ENCODE measurements around the gene WFDC6. TPM values are rescaled to one million over a fixed set of nuclear protein-coding genes. Genes with fewer than 3 reads are reported as not detected.

The WFDC6 gene
- polyA plus RNA-seq, 1 experiment = not detected

DNA sequence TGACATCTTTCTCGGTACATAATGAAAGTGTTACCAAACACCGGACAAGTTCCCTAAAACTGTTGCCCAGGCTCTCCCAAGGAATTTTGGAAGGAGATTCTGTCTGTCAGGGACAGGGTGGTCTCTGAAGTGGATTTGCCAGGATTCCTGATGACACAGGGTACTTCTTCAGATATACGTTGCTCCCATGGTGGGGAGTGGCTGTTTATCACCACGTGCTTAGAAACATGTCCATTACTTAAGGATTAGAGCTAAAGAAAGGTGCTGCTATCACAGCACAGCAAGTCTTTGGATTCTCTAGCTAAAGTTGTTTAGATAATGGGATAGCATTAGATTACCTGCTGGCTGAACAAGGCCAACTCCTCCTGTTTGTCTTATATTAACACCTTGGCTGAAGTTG, 30.2 kb downstream of the WFDC6 start:
- TF ChIP-seq, protein P1, sequence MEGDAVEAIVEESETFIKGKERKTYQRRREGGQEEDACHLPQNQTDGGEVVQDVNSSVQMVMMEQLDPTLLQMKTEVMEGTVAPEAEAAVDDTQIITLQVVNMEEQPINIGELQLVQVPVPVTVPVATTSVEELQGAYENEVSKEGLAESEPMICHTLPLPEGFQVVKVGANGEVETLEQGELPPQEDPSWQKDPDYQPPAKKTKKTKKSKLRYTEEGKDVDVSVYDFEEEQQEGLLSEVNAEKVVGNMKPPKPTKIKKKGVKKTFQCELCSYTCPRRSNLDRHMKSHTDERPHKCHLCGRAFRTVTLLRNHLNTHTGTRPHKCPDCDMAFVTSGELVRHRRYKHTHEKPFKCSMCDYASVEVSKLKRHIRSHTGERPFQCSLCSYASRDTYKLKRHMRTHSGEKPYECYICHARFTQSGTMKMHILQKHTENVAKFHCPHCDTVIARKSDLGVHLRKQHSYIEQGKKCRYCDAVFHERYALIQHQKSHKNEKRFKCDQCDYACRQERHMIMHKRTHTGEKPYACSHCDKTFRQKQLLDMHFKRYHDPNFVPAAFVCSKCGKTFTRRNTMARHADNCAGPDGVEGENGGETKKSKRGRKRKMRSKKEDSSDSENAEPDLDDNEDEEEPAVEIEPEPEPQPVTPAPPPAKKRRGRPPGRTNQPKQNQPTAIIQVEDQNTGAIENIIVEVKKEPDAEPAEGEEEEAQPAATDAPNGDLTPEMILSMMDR (IDR thresholded peaks at IDR 0.05; ENCODE audit: low read depth, low read length) = no peak
- Histone ChIP-seq H3K9me3 (ENCODE audit: control insufficient read depth, insufficient read depth, low read length) (no peaks in the 10 kb centered on the region), H3K27ac (ENCODE audit: low read depth, low read length) (no peak overlapping the region), H3K4me3 (ENCODE audit: low read depth, low read length) (no peak overlapping the region), H3K27me3 (ENCODE audit: control insufficient read depth, insufficient read depth, low read length) (peaks cover 4% of the 10 kb centered on the region)
- POLR2A ChIA-PET = no interaction called here
- CTCF ChIA-PET = no interaction called here
- DNase-seq (ENCODE audit: low read depth, low spot score) = no peak

DNA sequence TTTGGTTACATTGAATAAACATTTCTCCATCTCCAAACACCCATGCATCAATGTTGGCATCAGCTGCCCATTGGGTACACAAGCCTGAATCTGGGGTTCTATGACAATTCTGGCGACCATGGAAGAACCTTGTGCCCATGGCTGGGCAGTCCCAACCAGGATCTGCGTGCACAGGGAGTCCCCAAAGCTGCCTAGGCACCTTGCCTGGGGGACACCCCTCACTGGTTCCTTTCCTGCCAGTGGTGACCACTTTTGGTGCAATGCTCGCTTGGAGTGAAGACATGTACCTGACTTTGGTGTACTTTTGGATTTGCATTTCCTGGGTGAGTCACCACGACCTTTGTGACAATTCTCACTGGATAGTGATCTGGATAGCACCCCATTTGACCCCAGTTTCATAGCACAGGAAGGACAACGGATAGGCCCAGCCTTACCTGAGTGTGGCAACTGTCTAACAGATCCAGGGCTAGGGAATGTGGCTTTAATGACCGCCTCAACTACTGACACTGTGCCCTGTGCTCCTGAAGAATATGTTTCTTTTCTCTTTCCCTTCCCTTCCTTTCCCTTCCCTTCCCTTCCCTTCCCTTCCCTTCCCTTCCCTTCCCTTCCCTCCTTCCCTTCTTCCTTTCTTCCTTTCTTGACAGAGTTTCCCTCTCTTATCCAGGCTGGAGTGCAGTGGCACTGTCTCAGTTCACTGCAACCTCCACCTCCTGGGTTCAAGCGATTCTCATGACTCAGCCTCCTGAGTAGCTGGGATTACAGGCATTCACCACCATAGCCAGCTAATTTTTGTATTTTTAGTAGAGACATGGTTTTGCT, 31.0 kb downstream of the WFDC6 start:
- Histone ChIP-seq H3K4me3 (ENCODE audit: low read depth, low read length) (no peak overlapping the region), H3K27me3 (ENCODE audit: control insufficient read depth, insufficient read depth, low read length) (peaks cover 4% of the 10 kb centered on the region)
- POLR2A ChIA-PET = no interaction called here

DNA sequence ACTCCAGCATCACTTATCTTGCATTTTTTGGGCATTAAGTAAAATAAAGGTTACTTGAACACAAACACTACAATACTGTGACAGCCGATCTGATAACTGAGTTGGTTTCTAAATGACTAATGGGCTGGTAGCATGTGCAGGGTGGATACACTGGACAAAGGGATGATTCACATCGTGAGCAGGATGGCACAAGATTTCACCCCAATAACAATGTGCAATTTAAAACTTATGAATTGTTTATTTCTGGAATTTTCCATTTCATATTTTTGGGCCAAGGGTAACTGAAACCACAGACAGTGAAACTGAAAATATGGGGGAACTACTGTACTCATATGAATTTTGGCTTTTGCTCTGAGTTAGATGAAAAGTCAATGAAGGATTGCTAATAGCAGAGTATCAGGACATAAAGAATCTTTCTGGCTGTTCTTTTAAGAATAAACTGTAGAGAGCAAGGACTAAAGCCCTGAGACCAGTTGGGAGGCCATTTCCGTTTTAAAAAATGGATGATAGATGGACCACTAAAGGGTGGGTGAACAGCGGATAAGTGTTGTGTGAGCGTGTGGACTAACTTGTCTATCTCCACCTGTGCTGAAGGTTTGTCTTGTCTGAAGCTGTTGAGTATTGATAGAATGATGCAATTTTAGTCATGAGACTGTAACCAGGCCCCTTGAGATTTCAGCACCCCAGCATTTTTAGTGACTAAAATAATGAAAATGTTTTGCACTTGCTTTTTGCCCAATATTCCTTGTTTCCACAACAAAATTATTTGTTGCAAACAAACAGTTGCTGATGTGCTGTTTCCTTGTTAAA, 32.1 kb downstream of the WFDC6 start:
- DNase-seq (ENCODE audit: low read depth, low spot score) = no peak
- Histone ChIP-seq H3K9me3 (ENCODE audit: control insufficient read depth, insufficient read depth, low read length) (no peaks in the 10 kb centered on the region), H3K27me3 (ENCODE audit: control insufficient read depth, insufficient read depth, low read length) (peaks cover 4% of the 10 kb centered on the region), H3K27ac (ENCODE audit: low read depth, low read length) (no peak overlapping the region), H3K4me3 (ENCODE audit: low read depth, low read length) (no peak overlapping the region)
- TF ChIP-seq, protein P1 (IDR thresholded peaks at IDR 0.05; ENCODE audit: low read depth, low read length) = no peak
- ChIA-PET CTCF (no interaction called here), POLR2A (no interaction called here)

More for the DNA sequence above, 31.0 kb downstream of the WFDC6 start:
- TF ChIP-seq, protein P1 (IDR thresholded peaks at IDR 0.05; ENCODE audit: low read depth, low read length) = no peak
- no peaks in the 10 kb centered on the region for H3K9me3 ChIP-seq (ENCODE audit: control insufficient read depth, insufficient read depth, low read length)
- no peak for DNase-seq (ENCODE audit: low read depth, low spot score)
- no peak overlapping the region for H3K27ac ChIP-seq (ENCODE audit: low read depth, low read length)
- CTCF ChIA-PET = no interaction called here

- Histone ChIP-seq H3K9me3 (ENCODE audit: control insufficient read depth, insufficient read depth, low read length) (no peaks in the 10 kb centered on the region), H3K27me3 (ENCODE audit: control insufficient read depth, insufficient read depth, low read length) (peaks cover 1% of the 10 kb centered on the region), H3K27ac (ENCODE audit: low read depth, low read length) (no peak overlapping the region), H3K4me3 (ENCODE audit: low read depth, low read length) (no peak overlapping the region)
- ChIA-PET POLR2A (no interaction called here), CTCF (no interaction called here)
- TF ChIP-seq, protein P1 (IDR thresholded peaks at IDR 0.05; ENCODE audit: low read depth, low read length) = no peak
- no peak for DNase-seq (ENCODE audit: low read depth, low spot score)
These were observed 32.9 kb downstream of the WFDC6 start for GRCh38 chr20:45506398-45506797.

DNA sequence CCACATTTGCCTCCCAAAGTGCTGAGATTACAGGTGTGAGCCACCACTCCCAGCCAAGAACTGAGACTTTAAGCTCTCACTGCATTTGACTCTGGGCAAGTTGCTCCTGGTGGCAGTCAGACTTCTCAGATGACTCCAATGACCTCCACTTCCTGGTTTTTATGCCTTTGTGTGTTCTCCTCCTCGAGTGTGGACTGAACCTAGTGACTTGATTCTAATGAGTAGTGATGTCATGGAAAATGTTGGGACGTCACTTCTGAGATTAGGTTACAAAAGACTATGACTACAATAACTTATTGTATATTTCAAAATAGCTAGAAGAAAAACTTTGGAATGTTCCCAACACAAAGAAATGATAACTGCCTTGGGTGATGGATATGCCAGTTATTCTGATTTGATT, 35.9 kb downstream of the WFDC6 start:
- H3K27ac ChIP-seq (ENCODE audit: low read depth, low read length) = no peak overlapping the region
- no peaks in the 10 kb centered on the region for H3K9me3 ChIP-seq (ENCODE audit: control insufficient read depth, insufficient read depth, low read length)
- ChIA-PET CTCF (no interaction called here), POLR2A (no interaction called here)
- peaks cover 2% of the 10 kb centered on the region for H3K27me3 ChIP-seq (ENCODE audit: control insufficient read depth, insufficient read depth, low read length)
- TF ChIP-seq, protein P1 (IDR thresholded peaks at IDR 0.05; ENCODE audit: low read depth, low read length) = no peak
- H3K4me3 ChIP-seq (ENCODE audit: low read depth, low read length) = no peak overlapping the region
- no peak for DNase-seq (ENCODE audit: low read depth, low spot score)

Data from AG04450 (cell line).